Omental fat pad (tissue), 4 donors: ENCODE data around the gene ACTR1B. TPM values are rescaled to one million over a fixed set of nuclear protein-coding genes. Genes with fewer than 3 reads are reported as not detected.
"Not testable (repeated sequence)": the region's sequence is repeated elsewhere in the genome, so short reads cannot be mapped to it uniquely, and the experiment has no call there.

Experiments used
- ATAC-seq: fragments of 150-250 bp; one replicate; pipeline ENCODE4 v1.9.1; 2016; ENCODE audit warnings: mild to moderate bottlenecking, moderate library complexity; ENCODE audit not compliant: low FRiP score
- DNase-seq: peaks from one replicate; pipeline ENCODE4 v3.0.0-alpha.2; 2019; ENCODE audit warnings: low spot score
- total RNA-seq, 4 donors: library from RNA; depleted of rRNA; stranded (reverse); fragments of >200 nt; gene quantifications; one replicate each; pipeline ENCODE4 v1.1.0, GENCODE V29; 2016
- TF ChIP-seq, protein P1 (sequence below), 3 donors: fragments of 450-650 bp; IDR thresholded peaks; one replicate each; pipeline ENCODE4 v1.5.1; 2016 to 2017; ENCODE audit warnings: antibody characterized with exemption in 3 of 3, mild to moderate bottlenecking in 3 of 3, moderate library complexity in 2 of 3

ACTR1B gene
- total RNA-seq: 10 to 100 TPM; 33.2 to 96.3 (median 54.1) TPM

DNA sequence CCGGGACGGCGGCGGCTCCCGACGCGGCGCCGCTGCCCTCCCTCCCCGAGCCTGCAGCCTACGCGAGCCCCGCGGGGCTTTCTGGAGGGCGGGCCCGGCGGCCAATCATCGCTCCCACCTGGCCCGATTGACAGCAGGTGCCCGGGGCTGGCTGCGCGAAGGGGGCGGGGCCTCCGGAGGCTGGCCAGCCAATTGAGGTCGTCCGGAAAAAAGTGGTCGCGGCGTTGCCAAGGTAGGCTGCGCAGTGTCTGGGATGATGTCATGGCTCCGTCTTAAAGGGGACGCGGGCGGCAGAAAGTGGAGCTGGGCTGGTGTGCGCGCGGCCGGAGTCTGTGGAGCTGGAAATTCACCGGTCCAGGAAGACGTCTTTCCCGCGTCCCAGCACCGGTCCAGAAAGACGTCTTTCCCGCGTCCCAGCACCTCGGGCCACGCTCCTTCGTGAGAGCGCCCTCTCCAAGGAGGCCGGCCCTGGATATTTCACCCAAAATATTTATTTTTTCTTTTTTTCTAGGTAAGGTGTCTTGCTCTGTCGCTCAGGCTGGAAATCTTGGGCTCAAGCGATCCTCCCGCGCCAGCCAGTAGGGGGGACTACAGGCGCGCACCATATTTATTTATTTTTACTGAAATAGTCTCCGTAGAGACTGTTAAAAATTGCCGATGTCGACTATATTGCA is at the start of gene ACTR1B:
ACTR1B (minus strand) TSS at position 83 of the 674 bp plus-strand sequence. CDS start 154 bp downstream, outside the sequence.
- TF ChIP-seq, protein P1, sequence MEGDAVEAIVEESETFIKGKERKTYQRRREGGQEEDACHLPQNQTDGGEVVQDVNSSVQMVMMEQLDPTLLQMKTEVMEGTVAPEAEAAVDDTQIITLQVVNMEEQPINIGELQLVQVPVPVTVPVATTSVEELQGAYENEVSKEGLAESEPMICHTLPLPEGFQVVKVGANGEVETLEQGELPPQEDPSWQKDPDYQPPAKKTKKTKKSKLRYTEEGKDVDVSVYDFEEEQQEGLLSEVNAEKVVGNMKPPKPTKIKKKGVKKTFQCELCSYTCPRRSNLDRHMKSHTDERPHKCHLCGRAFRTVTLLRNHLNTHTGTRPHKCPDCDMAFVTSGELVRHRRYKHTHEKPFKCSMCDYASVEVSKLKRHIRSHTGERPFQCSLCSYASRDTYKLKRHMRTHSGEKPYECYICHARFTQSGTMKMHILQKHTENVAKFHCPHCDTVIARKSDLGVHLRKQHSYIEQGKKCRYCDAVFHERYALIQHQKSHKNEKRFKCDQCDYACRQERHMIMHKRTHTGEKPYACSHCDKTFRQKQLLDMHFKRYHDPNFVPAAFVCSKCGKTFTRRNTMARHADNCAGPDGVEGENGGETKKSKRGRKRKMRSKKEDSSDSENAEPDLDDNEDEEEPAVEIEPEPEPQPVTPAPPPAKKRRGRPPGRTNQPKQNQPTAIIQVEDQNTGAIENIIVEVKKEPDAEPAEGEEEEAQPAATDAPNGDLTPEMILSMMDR (IDR thresholded peaks at IDR 0.05): no peak
- DNase-seq (peak; percentile 81), ATAC-seq (peak; percentile 94)

DNA sequence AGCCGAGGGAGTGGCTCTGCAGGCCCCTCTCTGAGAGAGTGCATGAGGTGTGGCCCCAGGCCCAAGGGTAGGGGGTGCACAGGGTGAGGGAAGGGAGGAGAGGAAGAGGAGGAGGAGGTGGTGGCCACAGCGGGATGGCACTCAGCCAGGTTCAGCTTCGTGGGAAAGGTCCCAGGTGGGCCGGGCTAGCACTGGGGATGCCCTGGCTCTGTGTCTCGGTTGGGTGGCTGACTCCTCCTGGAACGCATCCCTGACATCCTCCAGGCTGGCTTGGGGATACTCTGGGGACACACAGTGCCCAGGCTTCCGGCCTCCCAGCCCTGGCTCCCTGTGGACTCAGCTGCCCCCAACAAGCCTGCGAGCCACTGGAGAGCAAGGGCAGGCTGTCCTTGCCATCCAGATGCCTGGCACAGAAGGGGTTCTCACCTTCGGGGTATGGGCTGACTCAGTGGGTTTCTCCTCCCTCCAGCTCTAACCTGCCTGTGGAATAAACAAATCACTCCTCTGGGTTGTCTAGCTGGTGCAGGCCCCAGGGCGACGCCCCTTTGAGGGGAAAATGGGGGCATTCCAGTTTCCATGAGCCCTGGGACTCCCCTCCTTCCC is 49.0 kb upstream of the ACTR1B start:
- no peak for DNase-seq
- ATAC-seq: no peak
- TF ChIP-seq, protein P1 (IDR thresholded peaks at IDR 0.05): no peak

DNA sequence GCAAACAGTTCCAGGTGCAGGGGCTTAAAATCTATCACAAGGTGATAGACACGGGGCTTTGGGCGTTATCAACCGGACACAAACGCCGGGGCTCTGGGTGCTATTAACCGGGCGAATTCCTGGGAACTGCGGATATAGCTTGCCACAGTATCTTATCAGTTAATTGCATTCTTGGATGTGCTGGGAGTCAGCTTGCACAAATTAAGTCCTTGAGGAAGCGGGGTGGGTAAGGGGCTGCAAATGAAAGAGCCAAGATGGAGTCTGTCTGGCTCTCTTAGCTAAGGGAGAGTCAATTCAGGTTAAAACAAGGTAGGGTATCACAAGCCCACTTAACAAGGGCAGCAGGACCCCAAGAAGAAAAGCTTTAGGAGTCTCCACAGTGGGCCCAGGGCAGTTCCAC is 48.3 kb upstream of the ACTR1B start:
- ATAC-seq, DNase-seq: not testable (repeated sequence)

DNA sequence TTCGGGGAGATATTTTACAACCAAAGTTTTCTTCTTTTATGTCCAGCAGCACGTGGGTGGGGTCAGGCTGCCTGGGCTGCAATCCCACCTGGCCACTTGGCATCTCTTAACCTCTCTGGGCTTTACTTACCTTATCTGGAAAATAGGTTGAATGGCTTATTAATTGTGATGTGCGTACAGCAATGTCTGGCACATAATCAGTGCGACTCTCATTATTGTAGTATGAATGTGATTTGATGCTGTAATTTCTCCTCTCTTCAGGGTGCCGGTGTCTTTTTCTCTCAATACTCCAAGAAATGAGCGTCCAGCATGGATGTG is 47.5 kb upstream of the ACTR1B start:
- no peak for DNase-seq
- ATAC-seq: no peak
- TF ChIP-seq, protein P1 (IDR thresholded peaks at IDR 0.05): no peak

- DNase-seq (no peak), ATAC-seq (no peak)
- TF ChIP-seq, protein P1 (IDR thresholded peaks at IDR 0.05): no peak
These were observed 44.8 kb upstream of the ACTR1B start for GRCh38 chr2:97708608-97709007.

GRCh38 chr2:97708048-97708380 is 44.2 kb upstream of the ACTR1B start:
- ATAC-seq (no peak), DNase-seq (no peak)

GRCh38 chr2:97707362-97708047 is 43.7 kb upstream of the ACTR1B start:
- TF ChIP-seq, protein P1 (IDR thresholded peaks at IDR 0.05): no peak
- ATAC-seq: no peak
- no peak for DNase-seq

More at GRCh38 chr2:97708048-97708380, 44.2 kb upstream of the ACTR1B start:
- TF ChIP-seq, protein P1 (IDR thresholded peaks at IDR 0.05): no peak
